Loucy (cell line): ENCODE measurements around the gene CABP4.
A peak's percentile ranks its signal among the peaks of the same experiment; 100 is the strongest.

Source experiments
- H2AFZ ChIP-seq: fragments of 200-600 bp; sonication (generic); 2 replicates; pipeline ENCODE4 v1.6.0; 2016; ENCODE audit warnings: antibody characterized with exemption, mild to moderate bottlenecking, low read length, moderate library complexity
- H3F3A ChIP-seq: fragments of 200-600 bp; 2 replicates; pipeline ENCODE4 v1.6.0; 2016; ENCODE audit warnings: antibody characterized with exemption, low read depth, mild to moderate bottlenecking
- H3K27me3 ChIP-seq: fragments of 200-600 bp; sonication (generic); 2 replicates; pipeline ENCODE4 v1.6.1; 2014; ENCODE audit warnings: low read length, mild to moderate bottlenecking; ENCODE audit not compliant: insufficient read depth, poor library complexity, severe bottlenecking
- H3K36me3 ChIP-seq: fragments of 200-600 bp; sonication (generic); 2 replicates; pipeline ENCODE4 v1.6.1; 2016; ENCODE audit warnings: low read length; ENCODE audit not compliant: insufficient read depth
- H3K4me1 ChIP-seq: fragments of 200-600 bp; sonication (generic); 2 replicates; pipeline ENCODE4 v1.5.1; 2014; ENCODE audit warnings: low read length, mild to moderate bottlenecking; ENCODE audit not compliant: insufficient read depth, poor library complexity, severe bottlenecking
- H3K4me2 ChIP-seq: fragments of 200-600 bp; sonication (generic); 2 replicates; pipeline ENCODE4 v1.6.0; 2014; ENCODE audit warnings: antibody characterized with exemption, low read length, low read depth, mild to moderate bottlenecking; ENCODE audit not compliant: poor library complexity, severe bottlenecking
- H3K4me3 ChIP-seq: fragments of 200-600 bp; sonication (generic); 2 replicates; pipeline ENCODE4 v1.5.1; 2014; ENCODE audit warnings: low read length, mild to moderate bottlenecking, mixed read lengths; ENCODE audit not compliant: poor library complexity, severe bottlenecking
- H3K79me2 ChIP-seq: fragments of 200-600 bp; sonication (generic); 2 replicates; pipeline ENCODE4 v1.6.1; 2014; ENCODE audit warnings: low read length; ENCODE audit not compliant: insufficient read depth
- H3K9ac ChIP-seq: fragments of 200-600 bp; sonication (generic); 2 replicates; pipeline ENCODE4 v1.6.0; 2014; ENCODE audit warnings: mild to moderate bottlenecking, low read depth, low read length, moderate library complexity; ENCODE audit not compliant: poor library complexity, severe bottlenecking
- H3K9me2 ChIP-seq: fragments of 200-600 bp; sonication (generic); replicated peaks from 2 replicates; pipeline ENCODE4 v1.6.1; 2016; ENCODE audit warnings: low read depth, low read length, mixed read lengths
- H3K9me3 ChIP-seq: fragments of 200-600 bp; sonication (generic); 2 replicates; pipeline ENCODE4 v1.6.1; 2014; ENCODE audit warnings: mild to moderate bottlenecking, antibody characterized with exemption, low read length, low read depth; ENCODE audit not compliant: insufficient read depth
- H4K20me1 ChIP-seq: fragments of 200-600 bp; sonication (generic); 2 replicates; pipeline ENCODE4 v1.6.0; 2014; ENCODE audit warnings: antibody characterized with exemption, low read length, mild to moderate bottlenecking; ENCODE audit not compliant: insufficient read depth, poor library complexity, severe bottlenecking
- EZH2phosphoT487 ChIP-seq: fragments of 200-600 bp; IDR thresholded peaks from 2 replicates; pipeline ENCODE4 v1.6.1; 2018; ENCODE audit warnings: antibody characterized with exemption, mild to moderate bottlenecking, moderate library complexity, borderline replicate concordance
- TF ChIP-seq, protein P1 (sequence below): fragments of 200-600 bp; sonication (generic); conservative IDR thresholded peaks from 2 replicates; pipeline ENCODE4 v1.5.1; 2014; ENCODE audit warnings: mild to moderate bottlenecking, antibody characterized with exemption, low read length

CABP4 gene

DNA sequence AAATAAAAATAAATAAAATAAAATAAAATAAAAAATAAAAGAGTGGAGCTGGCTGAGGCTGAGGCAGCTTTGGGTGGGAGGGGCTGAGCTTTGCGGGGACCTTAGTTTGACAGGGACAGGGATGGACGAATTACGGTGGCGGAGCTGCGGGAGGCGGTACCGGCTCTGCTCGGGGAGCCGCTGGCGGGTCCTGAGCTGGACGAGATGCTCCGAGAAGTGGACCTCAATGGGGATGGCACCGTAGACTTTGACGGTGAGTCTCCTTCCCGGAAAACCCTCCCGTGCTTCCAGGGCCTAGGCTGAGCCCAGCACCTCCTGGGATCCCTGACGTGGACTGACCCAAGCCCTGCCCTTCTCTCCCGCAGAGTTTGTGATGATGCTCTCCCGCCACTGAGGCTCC lies 3.1 kb downstream of the CABP4 start:
- H3K4me1 ChIP-seq = no peaks in the 10 kb centered on the region
- H3K9me3 ChIP-seq = no peaks in the 10 kb centered on the region
- no peaks in the 10 kb centered on the region for H4K20me1 ChIP-seq
- no peak overlapping the region for H3K9ac ChIP-seq
- H3F3A ChIP-seq = no peaks in the 10 kb centered on the region
- H2AFZ ChIP-seq = no peak overlapping the region
- H3K27me3 ChIP-seq = no peaks in the 10 kb centered on the region
- TF ChIP-seq, protein P1, sequence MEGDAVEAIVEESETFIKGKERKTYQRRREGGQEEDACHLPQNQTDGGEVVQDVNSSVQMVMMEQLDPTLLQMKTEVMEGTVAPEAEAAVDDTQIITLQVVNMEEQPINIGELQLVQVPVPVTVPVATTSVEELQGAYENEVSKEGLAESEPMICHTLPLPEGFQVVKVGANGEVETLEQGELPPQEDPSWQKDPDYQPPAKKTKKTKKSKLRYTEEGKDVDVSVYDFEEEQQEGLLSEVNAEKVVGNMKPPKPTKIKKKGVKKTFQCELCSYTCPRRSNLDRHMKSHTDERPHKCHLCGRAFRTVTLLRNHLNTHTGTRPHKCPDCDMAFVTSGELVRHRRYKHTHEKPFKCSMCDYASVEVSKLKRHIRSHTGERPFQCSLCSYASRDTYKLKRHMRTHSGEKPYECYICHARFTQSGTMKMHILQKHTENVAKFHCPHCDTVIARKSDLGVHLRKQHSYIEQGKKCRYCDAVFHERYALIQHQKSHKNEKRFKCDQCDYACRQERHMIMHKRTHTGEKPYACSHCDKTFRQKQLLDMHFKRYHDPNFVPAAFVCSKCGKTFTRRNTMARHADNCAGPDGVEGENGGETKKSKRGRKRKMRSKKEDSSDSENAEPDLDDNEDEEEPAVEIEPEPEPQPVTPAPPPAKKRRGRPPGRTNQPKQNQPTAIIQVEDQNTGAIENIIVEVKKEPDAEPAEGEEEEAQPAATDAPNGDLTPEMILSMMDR = no peak
- no peak for TF ChIP-seq EZH2phosphoT487
- no peaks in the 10 kb centered on the region for H3K79me2 ChIP-seq
- H3K4me2 ChIP-seq = no peak overlapping the region
- no peaks in the 10 kb centered on the region for H3K9me2 ChIP-seq
- H3K36me3 ChIP-seq = no peaks in the 10 kb centered on the region
- H3K4me3 ChIP-seq = no peak overlapping the region

DNA sequence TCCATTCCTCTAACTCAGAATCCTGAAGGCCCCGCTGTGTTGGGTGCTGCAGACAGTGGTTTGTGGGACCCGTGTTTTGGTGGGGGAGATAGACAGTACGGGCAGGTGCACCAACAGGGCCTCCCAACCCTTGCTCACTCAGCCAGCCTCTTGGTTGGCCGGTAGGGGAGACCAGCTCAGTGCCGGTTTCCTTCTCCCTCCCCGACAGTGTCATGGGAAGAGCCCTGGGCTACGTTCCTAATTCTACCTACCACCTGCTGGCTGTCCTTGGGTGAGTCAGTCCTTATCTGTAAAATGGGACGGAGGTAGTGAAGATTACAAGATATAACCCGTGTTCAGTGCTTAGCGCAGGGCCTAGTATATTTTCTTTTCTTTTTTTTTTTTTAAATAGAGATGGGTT lies 8.0 kb downstream of the CABP4 start:
- Histone ChIP-seq H3K27me3 (no peaks in the 10 kb centered on the region), H3K9me3 (no peaks in the 10 kb centered on the region), H2AFZ (no peak overlapping the region), H4K20me1 (no peaks in the 10 kb centered on the region), H3K4me1 (peaks cover 36% of the 10 kb centered on the region), H3K4me3 (no peak overlapping the region), H3K9ac (no peak overlapping the region), H3K4me2 (no peak overlapping the region), H3K79me2 (peaks cover 33% of the 10 kb centered on the region), H3K36me3 (no peaks in the 10 kb centered on the region), H3F3A (peaks cover 4% of the 10 kb centered on the region; the same call in 1 of the 2 replicates), H3K9me2 (no peaks in the 10 kb centered on the region)
- no peak for TF ChIP-seq EZH2phosphoT487
- TF ChIP-seq, protein P1 = no peak

DNA sequence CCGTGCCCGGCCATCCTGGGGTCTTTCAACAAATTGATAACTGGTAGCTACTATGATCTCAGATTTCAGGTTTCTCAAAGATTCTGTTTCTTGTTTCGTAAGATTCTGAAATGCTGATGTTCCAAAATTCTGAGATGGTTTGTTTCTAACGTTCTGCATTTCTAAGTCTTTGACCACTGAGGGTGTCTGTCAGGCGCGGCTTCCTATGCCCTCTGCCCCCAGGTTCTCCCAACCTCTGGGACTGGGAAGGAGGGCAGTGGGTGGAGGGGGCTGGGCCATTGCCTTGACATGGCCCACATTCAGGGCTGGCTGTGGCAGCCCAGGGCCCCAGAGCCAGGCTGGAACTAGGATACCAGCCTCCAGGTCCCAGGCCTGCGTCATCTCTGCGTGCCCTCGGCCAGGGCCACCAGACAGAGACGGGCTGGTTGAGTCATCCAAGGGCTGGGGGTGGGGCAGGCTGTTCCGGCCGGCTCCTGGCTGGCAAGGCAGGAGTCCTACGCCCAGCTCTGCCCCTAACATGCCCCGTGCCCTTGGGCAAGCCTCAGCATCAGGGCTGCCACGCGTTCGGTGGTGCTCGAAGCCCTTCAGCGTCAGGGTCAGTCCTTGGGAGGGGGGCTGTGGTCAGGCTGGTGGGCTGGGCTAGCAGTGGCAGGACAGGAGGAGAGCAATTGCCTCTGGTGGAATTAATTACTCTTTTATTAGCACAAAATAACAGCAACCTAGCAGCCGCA lies 8.7 kb downstream of the CABP4 start:
- no peaks in the 10 kb centered on the region for H3K36me3 ChIP-seq
- peaks cover 4% of the 10 kb centered on the region; the same call in 1 of the 2 replicates for H3F3A ChIP-seq
- H3K4me1 ChIP-seq = peaks cover 42% of the 10 kb centered on the region
- peak overlapping the region; percentile 90 for H3K4me3 ChIP-seq
- TF ChIP-seq, protein P1 = no peak
- TF ChIP-seq EZH2phosphoT487 = no peak
- peaks cover 40% of the 10 kb centered on the region for H3K79me2 ChIP-seq
- peak overlapping the region; percentile 74 for H3K4me2 ChIP-seq
- H4K20me1 ChIP-seq = no peaks in the 10 kb centered on the region
- no peaks in the 10 kb centered on the region for H3K27me3 ChIP-seq
- H3K9me2 ChIP-seq = no peaks in the 10 kb centered on the region
- H3K9me3 ChIP-seq = no peaks in the 10 kb centered on the region
- H2AFZ ChIP-seq = peak overlapping the region; percentile 68; the same call in 1 of the 2 replicates
- peak overlapping the region; percentile 98 for H3K9ac ChIP-seq
